WI38 (cell line): ENCODE measurements around the gene MKS1.

Experiments used
- H3K4me3 ChIP-seq: 2 replicates; pipeline ENCODE4 v1.5.1; 2011; ENCODE audit warnings: low read depth, mild to moderate bottlenecking, control low read depth, low read length
- TF ChIP-seq, protein P1 (sequence below): IDR thresholded peaks from 2 replicates; pipeline ENCODE4 v1.5.1; 2012; ENCODE audit warnings: low read depth, mild to moderate bottlenecking, control low read depth, low read length

Gene MKS1

DNA sequence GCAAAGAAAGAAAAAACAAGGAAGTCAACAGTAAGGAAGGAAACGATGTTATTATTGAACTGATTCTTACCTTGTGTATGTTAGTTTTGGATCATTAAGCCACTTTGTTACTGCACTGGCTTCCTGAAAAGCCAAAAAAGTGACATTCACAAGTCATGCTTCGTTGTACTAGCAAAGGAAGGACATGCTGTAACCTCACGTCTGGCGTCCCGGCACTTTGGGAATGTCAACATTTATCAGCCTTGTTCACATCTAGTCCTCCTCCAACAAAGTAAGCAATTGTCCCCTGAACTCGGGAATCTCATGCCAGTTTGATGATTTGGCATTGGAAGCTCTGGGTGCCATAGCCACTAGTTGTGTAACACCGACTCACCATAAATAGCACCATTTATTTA, 731 bp upstream of the MKS1 start:
- no peak overlapping the region; the same call in 1 of the 2 replicates for H3K4me3 ChIP-seq
- TF ChIP-seq, protein P1, sequence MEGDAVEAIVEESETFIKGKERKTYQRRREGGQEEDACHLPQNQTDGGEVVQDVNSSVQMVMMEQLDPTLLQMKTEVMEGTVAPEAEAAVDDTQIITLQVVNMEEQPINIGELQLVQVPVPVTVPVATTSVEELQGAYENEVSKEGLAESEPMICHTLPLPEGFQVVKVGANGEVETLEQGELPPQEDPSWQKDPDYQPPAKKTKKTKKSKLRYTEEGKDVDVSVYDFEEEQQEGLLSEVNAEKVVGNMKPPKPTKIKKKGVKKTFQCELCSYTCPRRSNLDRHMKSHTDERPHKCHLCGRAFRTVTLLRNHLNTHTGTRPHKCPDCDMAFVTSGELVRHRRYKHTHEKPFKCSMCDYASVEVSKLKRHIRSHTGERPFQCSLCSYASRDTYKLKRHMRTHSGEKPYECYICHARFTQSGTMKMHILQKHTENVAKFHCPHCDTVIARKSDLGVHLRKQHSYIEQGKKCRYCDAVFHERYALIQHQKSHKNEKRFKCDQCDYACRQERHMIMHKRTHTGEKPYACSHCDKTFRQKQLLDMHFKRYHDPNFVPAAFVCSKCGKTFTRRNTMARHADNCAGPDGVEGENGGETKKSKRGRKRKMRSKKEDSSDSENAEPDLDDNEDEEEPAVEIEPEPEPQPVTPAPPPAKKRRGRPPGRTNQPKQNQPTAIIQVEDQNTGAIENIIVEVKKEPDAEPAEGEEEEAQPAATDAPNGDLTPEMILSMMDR = no peak

DNA sequence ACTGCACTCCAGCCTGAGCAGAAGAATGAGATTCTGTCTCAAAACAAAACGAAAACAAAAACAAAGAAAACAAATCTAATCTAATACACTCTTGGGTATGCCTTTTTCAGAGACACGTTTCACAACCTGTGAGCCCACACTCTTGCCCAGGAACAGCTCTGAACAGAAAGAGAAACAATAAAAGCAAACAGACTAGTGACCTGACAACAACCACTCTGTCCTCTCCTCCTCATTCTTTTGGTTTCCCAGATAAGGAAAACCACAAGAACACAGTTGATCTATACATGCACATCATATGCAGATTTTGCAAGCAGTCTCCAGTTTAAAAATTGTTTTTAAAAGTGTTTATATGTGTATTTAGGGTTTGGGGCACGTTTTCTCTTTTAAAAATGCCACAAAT, 1.3 kb downstream of the MKS1 start:
- TF ChIP-seq, protein P1 = no peak
- H3K4me3 ChIP-seq = no peak overlapping the region

DNA sequence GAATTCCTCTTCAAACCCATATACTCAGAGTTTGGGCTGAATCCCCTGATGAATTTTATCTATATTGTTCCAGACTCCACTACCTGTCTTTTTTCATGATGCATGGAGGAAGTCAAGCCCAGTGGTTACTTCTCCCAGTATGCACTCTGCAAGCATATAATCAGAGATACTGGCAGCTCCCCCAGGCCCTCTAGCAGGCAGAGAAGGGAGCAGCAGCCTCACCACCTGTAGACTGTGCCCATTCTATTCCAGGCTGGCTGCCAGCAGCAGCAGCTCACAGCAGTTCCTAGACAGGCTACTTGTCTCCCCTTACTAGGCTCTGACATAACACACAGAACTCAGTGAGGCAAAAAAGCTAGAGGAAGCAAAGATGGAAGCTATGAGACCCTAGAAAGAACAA, 3.4 kb downstream of the MKS1 start:
- H3K4me3 ChIP-seq = no peak overlapping the region
- TF ChIP-seq, protein P1 = no peak

DNA sequence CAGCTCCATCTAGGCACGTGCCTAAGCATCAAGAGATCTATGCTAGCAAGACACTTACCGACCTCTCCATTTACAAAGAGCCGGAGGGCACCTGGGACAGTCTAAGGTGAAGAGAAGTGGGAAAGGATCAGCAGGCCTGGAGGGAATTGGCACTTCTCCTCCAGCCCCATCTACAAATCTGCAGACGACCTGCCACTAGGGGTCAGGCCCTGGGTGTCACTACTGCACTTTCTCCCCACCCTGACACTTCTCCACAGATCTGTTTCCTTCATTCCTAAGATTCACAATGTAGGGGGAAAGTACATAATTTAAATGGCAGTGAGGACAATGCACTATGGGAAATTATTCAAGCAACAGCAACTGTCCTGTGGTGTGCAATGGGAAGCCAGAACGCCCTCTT, 8.1 kb downstream of the MKS1 start:
- TF ChIP-seq, protein P1 = no peak
- H3K4me3 ChIP-seq = no peak overlapping the region

DNA sequence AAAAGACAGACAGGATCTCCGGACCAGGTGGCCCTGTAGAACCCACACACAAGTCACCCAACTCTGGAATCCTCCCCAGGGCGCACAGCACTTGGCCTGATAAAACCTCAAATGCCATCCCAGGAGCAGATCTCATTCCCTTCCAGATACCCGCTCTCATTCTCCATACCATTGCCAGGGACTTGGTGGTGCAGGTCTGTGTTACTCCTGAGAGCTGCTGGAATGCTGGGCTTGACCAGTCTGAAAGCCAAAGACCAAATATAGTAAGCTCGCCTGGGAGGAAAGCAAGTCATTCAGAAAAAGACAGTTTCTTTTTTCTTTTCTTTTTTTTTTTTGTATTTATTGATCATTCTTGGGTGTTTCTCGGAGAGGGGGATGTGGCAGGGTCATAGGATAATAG, 10.7 kb downstream of the MKS1 start:
- TF ChIP-seq, protein P1 = no peak
- no peak overlapping the region for H3K4me3 ChIP-seq

DNA sequence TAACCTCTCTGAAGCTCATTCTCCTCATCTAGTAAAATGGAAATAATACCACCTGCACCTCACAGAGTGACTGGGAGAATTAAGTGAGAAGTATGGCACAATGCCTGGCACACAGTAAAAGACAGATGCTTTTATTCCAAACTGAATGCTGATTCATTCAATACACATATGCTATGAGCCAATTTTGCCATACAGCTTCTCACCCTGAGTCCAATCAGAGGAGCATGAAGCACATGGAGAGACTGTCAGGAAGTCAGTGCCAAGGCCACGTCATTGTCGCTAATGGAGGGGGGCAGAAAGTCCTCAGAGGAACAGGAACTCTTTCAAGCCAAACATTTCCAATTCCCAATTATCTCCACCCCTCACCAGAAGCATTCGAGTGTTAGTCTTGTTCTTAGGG, 11.6 kb downstream of the MKS1 start:
- TF ChIP-seq, protein P1 = no peak
- no peak overlapping the region for H3K4me3 ChIP-seq

DNA sequence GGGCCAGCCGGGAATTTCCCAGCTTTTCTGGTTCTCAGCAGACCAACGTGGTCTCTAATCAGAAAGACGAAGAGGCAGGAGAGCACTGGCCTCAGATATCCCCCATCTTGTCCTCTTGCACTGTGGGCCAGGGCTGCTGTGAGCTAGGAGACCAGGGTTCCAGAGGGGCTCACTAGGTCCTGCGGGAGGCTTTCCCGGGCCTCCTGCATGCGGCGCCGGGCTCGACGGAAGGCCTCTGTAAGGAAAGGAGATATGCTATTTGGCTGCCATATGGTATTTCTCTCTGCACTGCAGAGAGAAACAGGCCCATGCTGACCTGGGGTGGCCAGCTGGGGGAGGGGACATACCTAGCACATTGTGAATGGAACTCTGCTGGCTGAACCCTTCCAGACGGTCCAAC, 13.1 kb downstream of the MKS1 start:
- TF ChIP-seq, protein P1 = no peak
- no peak overlapping the region for H3K4me3 ChIP-seq
